ENCODE measurements around the gene RANBP17.

GRCh38 chr5:171050916-171051315 is 189.1 kb downstream of the RANBP17 start:
- TF ChIP-seq CTCF (IDR thresholded peaks at IDR 0.05) (no peak), EZH2phosphoT487 (IDR thresholded peaks at IDR 0.05; ENCODE audit: borderline replicate concordance, low read depth) (no peak), POLR2AphosphoS5 (IDR thresholded peaks at IDR 0.05; ENCODE audit: low read depth, low read length) (no peak), GATA2 (CRISPR knock-in tag; IDR thresholded peaks at IDR 0.05) (no peak), TAF1 (IDR thresholded peaks at IDR 0.05; ENCODE audit: borderline replicate concordance, low read depth, low read length) (no peak), USF2 (IDR thresholded peaks at IDR 0.05; ENCODE audit: borderline replicate concordance, low read depth, low read length) (no peak), FOXM1 (IDR thresholded peaks at IDR 0.05; ENCODE audit: low read depth) (no peak), ZBTB33 (IDR thresholded peaks at IDR 0.05; ENCODE audit: borderline replicate concordance, low read depth) (no peak), MAX (IDR thresholded peaks at IDR 0.05; ENCODE audit: low read depth) (no peak)

Data from SK-N-SH (cell line).